Activated naive CD4-positive, alpha-beta T cell (primary cell): ENCODE results near the gene RO60.
"Not testable (repeated sequence)": the region's sequence is repeated elsewhere in the genome, so short reads cannot be mapped to it uniquely, and the experiment has no call there.

ENCODE experiments used
- DNase-seq, 4 experiments: peaks; one replicate each; lab custom pipeline; 2025; lab: John Stamatoyannopoulos, UW

Gene RO60

DNA sequence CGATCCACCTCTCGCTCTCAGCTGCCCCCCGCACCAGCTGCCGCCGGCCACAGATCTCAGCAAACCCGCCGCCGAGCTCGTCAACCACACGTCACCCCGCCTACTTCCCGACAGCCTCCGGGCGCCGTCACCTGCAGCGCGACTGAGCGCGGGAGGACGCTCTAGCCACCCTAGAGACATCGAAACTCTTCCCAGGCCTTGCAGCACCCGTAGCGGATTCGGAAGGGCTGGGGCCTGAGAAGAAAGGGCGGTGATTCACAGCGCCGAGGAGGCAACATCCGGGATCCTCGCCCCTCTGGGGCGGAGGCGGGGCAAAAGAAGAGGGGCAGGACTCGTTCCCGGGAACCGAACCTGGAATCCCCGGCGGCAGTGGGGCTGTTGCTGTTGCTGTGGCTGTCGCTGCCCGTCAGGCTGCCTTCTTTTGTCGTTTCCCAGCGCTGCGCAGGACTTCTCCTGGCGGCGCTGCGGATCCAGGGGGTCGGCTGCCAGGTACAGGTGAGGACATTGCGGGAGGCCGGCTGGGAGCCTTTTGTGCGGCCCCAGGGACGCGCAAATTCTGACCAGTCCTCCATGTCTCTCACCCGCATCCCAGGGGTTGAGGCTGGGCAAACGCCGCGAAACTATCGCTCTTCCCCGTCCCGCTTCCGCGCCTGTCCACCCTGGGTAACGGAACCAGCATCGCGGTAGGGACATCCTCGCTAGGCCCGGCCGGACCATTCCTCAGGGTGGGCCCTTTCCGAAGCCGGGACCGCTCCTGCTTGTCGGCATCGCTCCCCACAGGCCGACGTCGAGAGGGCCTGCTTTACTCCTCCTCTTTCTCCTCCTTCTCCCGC lies at the start of gene RO60, which contains the start of gene UCHL5:
TSS of gene RO60 (plus strand) at position 331 of the 833 bp plus-strand sequence. CDS start 9,443 bp downstream, outside the sequence.
TSS of gene UCHL5 (minus strand) at position 79 of the 833 bp plus-strand sequence. CDS start 100 bp downstream, outside the sequence.
- peak; percentile 82 to 89 (median 86) for DNase-seq

- DNase-seq = no peak
These were observed 48.0 kb upstream of the RO60 start for GRCh38 chr1:193011406-193011805.

DNA sequence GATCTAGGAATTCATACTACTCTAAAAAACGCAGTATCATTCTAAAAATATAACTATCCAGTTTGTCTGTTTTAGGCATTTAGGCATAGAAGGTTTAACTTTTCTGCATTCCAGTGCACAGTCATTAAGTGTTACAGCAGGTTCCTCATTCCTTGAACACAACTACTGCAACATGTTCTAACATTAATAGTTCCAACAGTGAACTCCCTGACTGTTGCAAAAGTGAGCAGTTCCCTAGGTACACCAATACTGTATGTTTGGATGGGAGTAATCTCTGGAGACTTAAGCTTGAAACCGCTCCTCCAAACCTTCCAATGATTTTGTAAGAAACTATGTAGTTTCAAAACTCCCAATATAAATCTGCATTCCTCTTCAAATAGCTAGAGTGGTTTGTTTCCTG lies 46.4 kb upstream of the RO60 start:
- no peak for DNase-seq

GRCh38 chr1:193013707-193014106 lies 45.7 kb upstream of the RO60 start:
- DNase-seq = no peak

DNA sequence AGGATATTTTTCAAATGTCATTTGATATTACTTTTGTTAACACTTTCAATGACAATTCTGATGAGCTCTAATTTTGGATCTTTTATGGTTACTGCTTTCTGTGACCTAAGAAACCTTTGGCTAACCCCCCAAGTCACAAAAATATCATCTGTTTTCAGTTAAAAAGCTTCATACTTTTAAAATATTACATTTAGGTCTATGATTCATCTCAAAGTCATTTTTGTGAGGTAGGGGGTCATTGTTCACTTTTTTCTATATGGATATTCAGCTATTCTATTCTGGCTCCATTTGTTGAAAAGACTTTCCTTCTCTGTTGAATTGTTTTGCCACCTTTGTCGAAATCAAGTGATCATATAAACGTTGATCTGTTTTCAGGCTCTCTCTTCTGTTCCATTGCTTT lies 45.0 kb upstream of the RO60 start:
- no peak for DNase-seq

- DNase-seq = no peak
These were observed 42.6 kb upstream of the RO60 start for GRCh38 chr1:193016788-193017187.

- no peak for DNase-seq
These were observed 39.9 kb upstream of the RO60 start for GRCh38 chr1:193019442-193020026.

- no peak for DNase-seq
These were observed 34.2 kb upstream of the RO60 start for GRCh38 chr1:193025218-193025617.

- DNase-seq = no peak
These were observed 29.1 kb upstream of the RO60 start for GRCh38 chr1:193030280-193030679.

GRCh38 chr1:193031431-193031830 lies 28.0 kb upstream of the RO60 start:
- no peak for DNase-seq

- not testable (repeated sequence) for DNase-seq
These were observed 26.6 kb upstream of the RO60 start for GRCh38 chr1:193032643-193033427.

- DNase-seq = no peak
These were observed 25.8 kb upstream of the RO60 start for GRCh38 chr1:193033610-193034009.

DNA sequence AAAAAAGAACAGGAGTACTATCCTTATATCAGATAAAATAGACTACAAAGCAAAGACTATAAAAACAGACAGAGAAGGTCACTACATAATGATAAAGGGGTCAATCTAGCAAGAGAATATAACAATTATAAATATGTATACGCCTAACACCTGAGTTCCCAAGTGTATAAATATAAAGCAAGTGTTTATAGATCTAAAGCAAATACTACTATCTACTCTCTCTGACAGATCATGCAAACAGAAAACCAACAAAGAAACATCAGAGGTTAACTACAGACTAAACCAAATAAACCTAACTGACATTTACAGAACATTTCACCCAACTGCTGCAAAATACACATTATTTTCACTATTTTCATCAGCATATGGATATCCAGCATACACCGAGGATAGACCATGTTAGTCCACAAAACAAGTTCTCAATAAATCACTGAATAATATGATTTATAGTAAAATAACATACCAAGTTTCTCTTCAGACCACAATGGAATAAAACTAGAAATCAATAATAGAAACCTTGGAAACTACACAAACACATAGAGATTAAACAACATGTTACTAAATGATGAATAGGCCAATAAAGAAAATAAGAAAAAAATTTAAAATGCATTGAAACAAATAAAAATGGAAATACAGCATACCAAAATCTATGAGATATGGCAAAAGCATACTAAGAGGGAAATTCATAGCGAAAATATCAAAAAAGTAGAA lies 22.9 kb upstream of the RO60 start:
- no peak for DNase-seq

- no peak for DNase-seq
These were observed 19.4 kb upstream of the RO60 start for GRCh38 chr1:193040011-193040410.

DNA sequence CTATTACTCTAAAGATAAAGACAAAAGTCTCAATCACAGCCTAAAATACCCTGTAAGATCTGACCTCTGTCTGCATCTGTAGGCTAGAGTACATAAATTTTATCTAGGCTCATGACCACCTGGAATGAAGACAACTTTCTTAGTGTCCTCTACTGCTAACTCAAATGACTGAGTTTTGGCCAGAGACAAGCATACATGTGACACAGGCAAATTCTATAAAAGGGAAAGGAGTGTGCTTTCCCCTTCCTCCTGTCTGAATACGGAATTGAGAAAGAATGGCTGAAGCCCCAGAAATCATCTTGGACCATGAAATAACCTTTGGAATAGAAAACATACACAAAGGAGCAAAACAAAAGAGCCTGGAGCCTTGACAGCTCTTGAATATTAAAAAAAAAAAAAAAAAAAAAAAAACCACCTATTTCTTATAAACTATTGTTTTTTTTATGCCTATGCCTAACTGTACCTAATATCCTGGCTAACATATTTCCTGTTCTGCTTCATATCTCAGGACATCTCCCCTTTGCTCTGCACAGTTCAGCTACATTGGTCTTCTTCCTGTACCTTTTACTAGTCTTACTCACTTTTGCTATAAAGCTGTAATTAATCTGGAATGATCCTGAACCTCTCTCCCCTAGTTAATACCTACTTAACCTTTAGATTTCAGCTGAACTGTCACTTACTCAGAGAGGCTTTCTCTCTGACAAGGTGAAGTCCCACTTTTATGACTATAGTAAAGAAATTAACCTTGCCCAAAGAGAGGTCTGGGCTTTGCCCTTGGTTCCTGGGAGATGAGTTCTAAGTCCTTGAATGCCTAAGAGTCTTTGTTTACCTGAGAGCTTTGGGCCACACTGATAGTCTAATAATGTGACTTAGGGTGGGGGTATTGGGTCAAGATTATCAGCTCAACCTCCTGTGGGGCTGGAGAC lies 16.4 kb upstream of the RO60 start:
- DNase-seq = no peak

- not testable (repeated sequence) for DNase-seq
These were observed 10.5 kb upstream of the RO60 start for GRCh38 chr1:193048913-193049312.

- no peak for DNase-seq
These were observed 5.2 kb upstream of the RO60 start for GRCh38 chr1:193054169-193054675.

- DNase-seq = peak; percentile 19 to 30 (median 24)
These were observed 707 bp upstream of the RO60 start for GRCh38 chr1:193058529-193059281.

- DNase-seq = no peak
These were observed 647 bp downstream of the RO60 start for GRCh38 chr1:193060115-193060403.

DNA sequence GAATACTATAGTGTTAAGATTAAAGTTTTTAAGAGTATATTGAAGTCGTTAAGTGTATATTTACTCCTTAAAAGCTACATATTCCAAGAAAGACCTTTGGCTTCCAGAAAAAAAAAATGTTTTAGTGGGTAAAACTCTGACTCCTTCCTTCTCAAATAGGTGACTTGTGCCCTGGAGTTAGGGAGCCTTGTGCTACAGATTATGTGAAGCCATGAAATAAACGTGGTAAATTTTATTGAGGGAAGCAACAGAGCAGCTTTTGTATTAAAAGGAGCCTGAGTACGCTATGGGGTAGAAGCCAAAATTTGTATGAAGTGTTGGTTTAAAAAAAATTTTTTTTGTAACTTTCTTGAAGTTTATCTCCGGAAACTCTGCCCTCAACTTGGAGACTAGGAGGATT lies 994 bp downstream of the RO60 start:
- DNase-seq = no peak
